AG04449 (cell line): ENCODE data around the gene AKR1D1.

Experiments used
- CTCF ChIA-PET: fragments of 350-600 bp; formaldehyde crosslinking; extraction: SDS; loops from one replicate; lab custom pipeline; 2021; ENCODE audit warnings: antibody characterized with exemption; lab: Yijun Ruan, JAX
- POLR2A ChIA-PET: fragments of 400-600, 350-600 bp; formaldehyde crosslinking; extraction: SDS; loops from one replicate; lab custom pipeline; 2020; ENCODE audit warnings: antibody characterized with exemption, inconsistent platforms; lab: Yijun Ruan, JAX
- DNase-seq: peaks from one replicate; pipeline ENCODE4 v3.0.0-alpha.2; 2010; ENCODE audit warnings: low read depth, low spot score
- H3K4me3 ChIP-seq: 2 replicates; pipeline ENCODE4 v1.5.1; 2011; ENCODE audit warnings: low read depth, mild to moderate bottlenecking, control low read depth, low read length
- TF ChIP-seq, protein P1 (sequence below): IDR thresholded peaks from one replicate; pipeline ENCODE4 v1.5.1; 2011; ENCODE audit warnings: mild to moderate bottlenecking, moderate library complexity, low read length, control low read depth, inconsistent platforms; ENCODE audit not compliant: insufficient read depth; ENCODE audit errors: missing control alignments

AKR1D1 gene

GRCh38 chr7:138092486-138093028 lies 16.3 kb downstream of the AKR1D1 start:
- TF ChIP-seq, protein P1, sequence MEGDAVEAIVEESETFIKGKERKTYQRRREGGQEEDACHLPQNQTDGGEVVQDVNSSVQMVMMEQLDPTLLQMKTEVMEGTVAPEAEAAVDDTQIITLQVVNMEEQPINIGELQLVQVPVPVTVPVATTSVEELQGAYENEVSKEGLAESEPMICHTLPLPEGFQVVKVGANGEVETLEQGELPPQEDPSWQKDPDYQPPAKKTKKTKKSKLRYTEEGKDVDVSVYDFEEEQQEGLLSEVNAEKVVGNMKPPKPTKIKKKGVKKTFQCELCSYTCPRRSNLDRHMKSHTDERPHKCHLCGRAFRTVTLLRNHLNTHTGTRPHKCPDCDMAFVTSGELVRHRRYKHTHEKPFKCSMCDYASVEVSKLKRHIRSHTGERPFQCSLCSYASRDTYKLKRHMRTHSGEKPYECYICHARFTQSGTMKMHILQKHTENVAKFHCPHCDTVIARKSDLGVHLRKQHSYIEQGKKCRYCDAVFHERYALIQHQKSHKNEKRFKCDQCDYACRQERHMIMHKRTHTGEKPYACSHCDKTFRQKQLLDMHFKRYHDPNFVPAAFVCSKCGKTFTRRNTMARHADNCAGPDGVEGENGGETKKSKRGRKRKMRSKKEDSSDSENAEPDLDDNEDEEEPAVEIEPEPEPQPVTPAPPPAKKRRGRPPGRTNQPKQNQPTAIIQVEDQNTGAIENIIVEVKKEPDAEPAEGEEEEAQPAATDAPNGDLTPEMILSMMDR: no peak
- H3K4me3 ChIP-seq: no peak overlapping the region
- DNase-seq: no peak
- ChIA-PET POLR2A (no interaction called here), CTCF (no interaction called here)

- ChIA-PET CTCF (no interaction called here), POLR2A (no interaction called here)
- DNase-seq: no peak
Measured at GRCh38 chr7:138095972-138096935, 20.0 kb downstream of the AKR1D1 start.

GRCh38 chr7:138097064-138097741 lies 20.9 kb downstream of the AKR1D1 start:
- no peak overlapping the region for H3K4me3 ChIP-seq
- TF ChIP-seq, protein P1: no peak
- POLR2A ChIA-PET: no interaction called here
- DNase-seq: no peak
- CTCF ChIA-PET: no interaction called here

More at GRCh38 chr7:138095972-138096935, 20.0 kb downstream of the AKR1D1 start:
- TF ChIP-seq, protein P1: no peak
- no peak overlapping the region for H3K4me3 ChIP-seq

GRCh38 chr7:138099813-138100212 lies 23.6 kb downstream of the AKR1D1 start:
- CTCF ChIA-PET: interaction anchor here (0.9 kb wide), 1 partner anchor 10 kb away, joined by 3 read pairs; no protein-coding TSS in a partner anchor

DNA sequence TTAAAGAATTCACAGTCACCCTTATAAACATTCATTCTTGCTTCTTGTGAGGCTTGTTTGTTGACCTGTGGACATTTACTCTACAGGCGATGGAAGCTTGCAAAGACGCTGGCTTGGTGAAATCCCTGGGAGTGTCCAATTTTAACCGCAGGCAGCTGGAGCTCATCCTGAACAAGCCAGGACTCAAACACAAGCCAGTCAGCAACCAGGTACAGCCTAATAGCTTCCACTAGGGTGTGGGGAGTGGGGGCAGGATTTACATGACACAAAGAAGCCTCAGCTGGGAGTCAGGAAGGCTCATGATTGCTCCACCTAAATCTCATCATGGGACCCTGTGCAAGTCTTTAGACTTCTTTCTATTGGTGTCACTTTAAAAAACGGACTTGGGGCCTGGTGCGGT lies 29.0 kb downstream of the AKR1D1 start:
- ChIA-PET CTCF (no interaction called here), POLR2A (no interaction called here)
- TF ChIP-seq, protein P1: no peak
- no peak overlapping the region for H3K4me3 ChIP-seq
- DNase-seq: no peak

More at GRCh38 chr7:138099813-138100212, 23.6 kb downstream of the AKR1D1 start:
- H3K4me3 ChIP-seq: no peak overlapping the region
- TF ChIP-seq, protein P1: no peak
- DNase-seq: no peak
- POLR2A ChIA-PET: no interaction called here
